Measurements from ENCODE around the gene MYO10. TPM values are rescaled to one million over a fixed set of nuclear protein-coding genes. Genes with fewer than 3 reads are reported as not detected.

Gene MYO10
- total RNA-seq, 1 experiment from 2014 or later: 202 TPM

DNA sequence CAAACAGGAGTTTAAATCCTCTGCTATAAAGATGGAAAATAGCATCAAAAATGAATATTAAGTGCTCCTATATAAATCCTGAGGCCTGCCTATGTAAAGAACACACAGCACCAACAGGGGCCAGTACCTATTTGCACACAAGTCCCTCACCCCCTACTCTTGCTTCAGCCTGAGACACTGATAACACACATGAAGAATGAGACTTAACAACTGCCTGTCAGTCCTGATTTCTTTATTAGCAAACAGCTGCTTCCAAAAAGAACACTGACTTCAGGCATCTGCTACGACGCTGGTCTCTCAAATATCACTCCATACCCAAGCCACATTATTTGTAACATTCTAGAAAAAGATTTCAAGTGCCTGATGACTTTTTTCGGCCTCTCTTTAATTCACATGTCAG lies 55.5 kb downstream of the MYO10 start:
- no peaks in the 10 kb centered on the region for H3K9me3 ChIP-seq (ENCODE audit: low read depth, low read length, poor library complexity, severe bottlenecking)
- intact Hi-C loops (cut with micrococcal nuclease; ENCODE audit: unreplicated experiment): no loop called here
- H3K27ac ChIP-seq (ENCODE audit: low read depth, low read length, poor library complexity, severe bottlenecking): peak overlapping the region; percentile 33
- peaks cover 51% of the 10 kb centered on the region for H3K4me1 ChIP-seq (ENCODE audit: insufficient read depth, low read length, poor library complexity, severe bottlenecking)
- no TSS peak for BruUV-seq (replicated peaks)
- CTCF ChIA-PET: no interaction called here
- H3K27me3 ChIP-seq (replicated peaks; ENCODE audit: insufficient read depth, low read depth, low read length, poor library complexity): no peaks in the 10 kb centered on the region
- no peak overlapping the region for H3K4me3 ChIP-seq (ENCODE audit: low read depth, low read length, poor library complexity, severe bottlenecking)
- H3K36me3 ChIP-seq (ENCODE audit: insufficient read depth, low read length, poor library complexity, severe bottlenecking): peaks cover 17% of the 10 kb centered on the region
- POLR2A ChIA-PET (ENCODE audit: low non-redundant PET): no interaction called here
- TF ChIP-seq EZH2 (IDR thresholded peaks at IDR 0.05; ENCODE audit: borderline replicate concordance, low read depth, low read length, poor library complexity, severe bottlenecking): no peak
- TF ChIP-seq, protein P1, sequence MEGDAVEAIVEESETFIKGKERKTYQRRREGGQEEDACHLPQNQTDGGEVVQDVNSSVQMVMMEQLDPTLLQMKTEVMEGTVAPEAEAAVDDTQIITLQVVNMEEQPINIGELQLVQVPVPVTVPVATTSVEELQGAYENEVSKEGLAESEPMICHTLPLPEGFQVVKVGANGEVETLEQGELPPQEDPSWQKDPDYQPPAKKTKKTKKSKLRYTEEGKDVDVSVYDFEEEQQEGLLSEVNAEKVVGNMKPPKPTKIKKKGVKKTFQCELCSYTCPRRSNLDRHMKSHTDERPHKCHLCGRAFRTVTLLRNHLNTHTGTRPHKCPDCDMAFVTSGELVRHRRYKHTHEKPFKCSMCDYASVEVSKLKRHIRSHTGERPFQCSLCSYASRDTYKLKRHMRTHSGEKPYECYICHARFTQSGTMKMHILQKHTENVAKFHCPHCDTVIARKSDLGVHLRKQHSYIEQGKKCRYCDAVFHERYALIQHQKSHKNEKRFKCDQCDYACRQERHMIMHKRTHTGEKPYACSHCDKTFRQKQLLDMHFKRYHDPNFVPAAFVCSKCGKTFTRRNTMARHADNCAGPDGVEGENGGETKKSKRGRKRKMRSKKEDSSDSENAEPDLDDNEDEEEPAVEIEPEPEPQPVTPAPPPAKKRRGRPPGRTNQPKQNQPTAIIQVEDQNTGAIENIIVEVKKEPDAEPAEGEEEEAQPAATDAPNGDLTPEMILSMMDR (conservative IDR thresholded peaks at IDR 0.05; ENCODE audit: low read depth, low read length): no peak
- DNase-seq (ENCODE audit: low spot score): no peak

DNA sequence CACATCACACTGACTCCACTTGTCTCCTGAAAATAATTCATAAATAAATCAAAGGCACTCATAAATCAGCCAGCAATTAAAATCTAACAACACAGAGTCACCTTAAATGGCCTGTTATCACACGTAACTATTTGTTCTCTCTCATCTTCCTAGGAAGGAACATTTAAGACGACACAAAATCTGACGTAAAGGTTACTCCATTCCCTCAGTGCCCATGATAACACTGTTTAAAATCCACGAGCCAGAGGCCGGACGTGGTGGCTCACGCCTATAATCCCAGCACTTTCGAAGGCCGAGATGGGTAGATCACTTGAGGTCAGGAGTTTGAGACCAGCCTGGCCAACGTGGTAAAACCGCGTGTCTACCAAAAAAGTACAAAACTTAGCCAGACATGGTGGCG lies 56.4 kb downstream of the MYO10 start:
- no TSS peak for BruUV-seq (replicated peaks)
- intact Hi-C loops (cut with micrococcal nuclease; ENCODE audit: unreplicated experiment): no loop called here
- H3K27ac ChIP-seq (ENCODE audit: low read depth, low read length, poor library complexity, severe bottlenecking): peak overlapping the region; percentile 29
- ChIA-PET POLR2A (ENCODE audit: low non-redundant PET) (no interaction called here), CTCF (no interaction called here)
- peaks cover 42% of the 10 kb centered on the region for H3K4me1 ChIP-seq (ENCODE audit: insufficient read depth, low read length, poor library complexity, severe bottlenecking)
- H3K9me3 ChIP-seq (ENCODE audit: low read depth, low read length, poor library complexity, severe bottlenecking): no peaks in the 10 kb centered on the region
- no peak overlapping the region for H3K4me3 ChIP-seq (ENCODE audit: low read depth, low read length, poor library complexity, severe bottlenecking)
- no peak for DNase-seq (ENCODE audit: low spot score)
- peaks cover 26% of the 10 kb centered on the region for H3K36me3 ChIP-seq (ENCODE audit: insufficient read depth, low read length, poor library complexity, severe bottlenecking)
- H3K27me3 ChIP-seq (replicated peaks; ENCODE audit: insufficient read depth, low read depth, low read length, poor library complexity): no peaks in the 10 kb centered on the region
- TF ChIP-seq EZH2 (IDR thresholded peaks at IDR 0.05; ENCODE audit: borderline replicate concordance, low read depth, low read length, poor library complexity, severe bottlenecking): no peak
- TF ChIP-seq, protein P1 (conservative IDR thresholded peaks at IDR 0.05; ENCODE audit: low read depth, low read length): no peak

DNA sequence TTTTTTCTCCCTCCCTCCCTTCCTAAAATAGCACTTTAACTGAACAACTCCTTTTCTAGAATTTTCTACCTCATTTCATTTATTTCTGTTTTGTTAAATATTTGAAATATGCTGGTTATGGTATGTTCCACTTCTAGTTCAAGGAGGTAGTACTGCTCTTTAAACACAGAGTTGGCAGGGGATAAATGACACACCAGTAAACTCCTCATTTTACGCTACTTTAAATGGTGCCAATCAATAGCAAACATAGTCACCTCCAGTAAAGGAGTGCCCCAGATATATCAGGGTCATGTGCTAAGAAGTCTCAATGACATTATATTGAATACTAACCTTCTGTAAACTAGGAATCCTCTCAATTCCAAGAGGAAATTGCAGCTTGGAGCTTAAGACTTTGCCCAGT lies 56.9 kb downstream of the MYO10 start:
- Histone ChIP-seq H3K9me3 (ENCODE audit: low read depth, low read length, poor library complexity, severe bottlenecking) (no peaks in the 10 kb centered on the region), H3K4me3 (ENCODE audit: low read depth, low read length, poor library complexity, severe bottlenecking) (no peak overlapping the region), H3K4me1 (ENCODE audit: insufficient read depth, low read length, poor library complexity, severe bottlenecking) (peaks cover 38% of the 10 kb centered on the region), H3K27ac (ENCODE audit: low read depth, low read length, poor library complexity, severe bottlenecking) (peak overlapping the region; percentile 29), H3K36me3 (ENCODE audit: insufficient read depth, low read length, poor library complexity, severe bottlenecking) (peaks cover 31% of the 10 kb centered on the region), H3K27me3 (replicated peaks; ENCODE audit: insufficient read depth, low read depth, low read length, poor library complexity) (no peaks in the 10 kb centered on the region)
- TF ChIP-seq, protein P1 (conservative IDR thresholded peaks at IDR 0.05; ENCODE audit: low read depth, low read length): no peak
- no peak for TF ChIP-seq EZH2 (IDR thresholded peaks at IDR 0.05; ENCODE audit: borderline replicate concordance, low read depth, low read length, poor library complexity, severe bottlenecking)
- no peak for DNase-seq (ENCODE audit: low spot score)
- intact Hi-C loops (cut with micrococcal nuclease; ENCODE audit: unreplicated experiment): no loop called here
- ChIA-PET CTCF (no interaction called here), POLR2A (ENCODE audit: low non-redundant PET) (interaction anchor here (0.6 kb wide), 1 partner anchor 57 kb away, joined by 3 read pairs; the partner anchor contains the start of gene MYO10)
- BruUV-seq (replicated peaks): no TSS peak

Data from A673 (cell line).